ENCODE measurements around the gene DUSP28. TPM values are rescaled to one million over a fixed set of nuclear protein-coding genes. Genes with fewer than 3 reads are reported as not detected.

DUSP28 gene
- total and polyA plus RNA-seq, 2 of the 8 experiments (the other 6 are each of a cell fraction or from before 2014, with no cell fraction given): 2.1 to 2.3 TPM

- TF ChIP-seq RAD21 (IDR thresholded peaks at IDR 0.05 in 1 of 2, conservative IDR thresholded peaks at IDR 0.05 in 1 of 2; ENCODE audit: low read depth in 2 of 2, low read length in 2 of 2) (no peak), GABPA (IDR thresholded peaks at IDR 0.05; ENCODE audit: borderline replicate concordance, insufficient read depth, low read length) (peak; percentile 27; the same call in 1 of the 2 replicates), KDM5A (IDR thresholded peaks at IDR 0.05; ENCODE audit: low read length) (no peak), RFX5 (IDR thresholded peaks at IDR 0.05; ENCODE audit: borderline replicate concordance, low read depth, low read length) (no peak), RNF2 (IDR thresholded peaks at IDR 0.05; ENCODE audit: borderline replicate concordance, low read depth, low read length, missing control alignments, poor library complexity, severe bottlenecking) (no peak), POU5F1 (IDR thresholded peaks at IDR 0.05; ENCODE audit: low read depth, low read length) (no peak), FOSL1 (IDR thresholded peaks at IDR 0.05; ENCODE audit: insufficient read depth, low read depth, low read length) (peak; percentile 90), TCF12 (IDR thresholded peaks at IDR 0.05; ENCODE audit: low read depth, low read length) (no peak), PHF8 (conservative IDR thresholded peaks at IDR 0.05; ENCODE audit: low read depth, low read length) (peak; percentile 78), ATF3 (IDR thresholded peaks at IDR 0.05; ENCODE audit: insufficient read depth, low read depth, low read length) (no peak), CEBPB (IDR thresholded peaks at IDR 0.05; ENCODE audit: low read depth, low read length) (no peak)
Measured at GRCh38 chr2:240560480-240561324, 545 bp downstream of the DUSP28 start (continued).

Data from H1 (cell line).